Fibroblast of peridontal ligament (primary cell): ENCODE results near the gene ALX4.

Source experiments
- DNase-seq: peaks from one replicate; pipeline ENCODE4 v3.0.0-alpha.2; 2010; ENCODE audit errors: extremely low read depth

The ALX4 gene

GRCh38 chr11:44300844-44301563 is 8.9 kb downstream of the ALX4 start:
- peak; percentile 65 for DNase-seq

DNA sequence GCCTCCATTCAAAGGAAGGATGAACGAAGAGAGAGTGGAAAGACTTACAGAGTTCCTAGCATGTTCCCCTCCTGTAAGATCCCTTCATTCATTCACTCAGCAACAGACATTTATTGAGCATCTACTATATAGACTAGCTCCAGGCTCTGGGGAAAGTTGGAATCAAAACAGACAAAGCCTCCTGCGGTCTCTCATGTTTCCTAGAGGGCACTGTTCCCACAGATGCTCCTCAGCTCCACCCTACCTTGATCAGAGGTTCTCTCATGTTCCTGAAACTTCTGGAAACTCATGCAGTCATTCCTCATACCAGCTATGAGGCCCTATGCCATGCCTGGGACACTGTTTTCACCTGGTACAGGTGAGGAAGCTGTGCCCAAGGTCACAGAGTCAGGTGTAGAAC is 11.1 kb downstream of the ALX4 start:
- DNase-seq, result no peak

GRCh38 chr11:44290208-44290607 is 19.7 kb downstream of the ALX4 start:
- DNase-seq, result peak; percentile 32

DNA sequence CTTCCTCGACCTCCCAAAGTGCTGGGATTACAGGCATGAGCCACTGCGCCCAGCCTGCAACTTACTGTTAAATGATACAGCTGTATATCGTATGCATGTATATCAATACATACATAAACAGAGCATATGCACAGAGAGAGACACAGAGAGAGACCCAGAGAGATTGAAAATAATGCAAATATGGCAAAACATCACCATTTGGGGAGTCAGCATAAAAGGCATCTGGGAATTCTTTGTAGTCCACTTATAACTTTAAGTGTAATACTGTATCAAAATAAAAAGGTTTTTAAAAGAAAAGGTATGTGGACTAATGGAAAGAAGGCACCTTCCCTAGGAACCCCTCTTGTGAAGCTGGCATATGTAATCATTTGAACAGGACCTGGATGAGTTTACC is 21.8 kb downstream of the ALX4 start:
- DNase-seq, result no peak

DNA sequence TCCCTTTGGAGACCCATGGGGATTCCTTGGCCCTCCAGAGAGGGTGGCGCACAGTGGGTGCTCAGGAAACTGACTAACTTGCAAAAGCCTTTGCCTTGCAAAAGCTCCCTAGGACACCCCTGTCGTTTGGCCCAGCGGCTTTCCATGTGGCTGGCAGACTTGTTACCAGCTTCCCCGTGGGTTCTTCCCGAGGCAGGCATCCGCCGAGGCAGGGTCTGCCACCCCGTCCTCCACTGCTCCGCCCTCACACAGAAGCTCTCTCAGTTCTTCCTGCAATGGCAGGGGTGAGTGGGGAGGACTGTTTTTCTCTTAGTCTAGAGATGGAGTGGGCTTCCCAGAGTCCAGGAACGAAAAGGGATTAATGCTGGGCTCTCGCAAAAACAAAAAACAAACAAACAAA is 23.0 kb downstream of the ALX4 start:
- DNase-seq, result no peak

DNA sequence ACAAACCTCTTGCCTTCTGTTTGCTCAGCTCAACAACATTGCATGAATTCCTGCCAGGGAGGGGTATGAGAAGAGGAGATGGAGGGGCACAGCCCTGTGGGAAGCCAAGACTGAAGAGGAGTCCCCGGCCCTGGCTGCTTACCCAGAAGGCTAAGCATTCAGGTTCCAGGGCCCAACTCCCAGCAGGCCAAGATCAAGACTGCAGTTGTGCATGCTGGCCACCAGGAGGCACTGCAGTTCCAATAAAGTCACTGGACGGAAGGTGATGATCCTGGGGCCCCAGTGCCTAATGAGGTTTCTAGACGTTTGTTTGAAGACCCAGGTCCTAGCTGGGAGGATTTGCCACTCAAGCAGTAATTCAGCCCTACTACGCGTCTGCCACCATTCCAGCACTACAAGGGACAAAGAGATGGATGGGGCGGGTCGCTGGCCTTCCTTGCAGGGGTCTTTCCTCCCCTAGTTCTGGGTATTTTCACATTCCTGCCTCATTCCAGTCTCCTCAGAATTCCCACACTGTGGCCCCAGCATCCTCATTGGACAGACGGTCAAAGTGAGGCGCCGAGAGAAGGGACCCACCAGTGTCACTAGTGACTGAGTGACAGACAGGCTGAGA is 23.6 kb downstream of the ALX4 start:
- DNase-seq, result peak; percentile 49

GRCh38 chr11:44285756-44286155 is 24.2 kb downstream of the ALX4 start:
- no peak for DNase-seq

DNA sequence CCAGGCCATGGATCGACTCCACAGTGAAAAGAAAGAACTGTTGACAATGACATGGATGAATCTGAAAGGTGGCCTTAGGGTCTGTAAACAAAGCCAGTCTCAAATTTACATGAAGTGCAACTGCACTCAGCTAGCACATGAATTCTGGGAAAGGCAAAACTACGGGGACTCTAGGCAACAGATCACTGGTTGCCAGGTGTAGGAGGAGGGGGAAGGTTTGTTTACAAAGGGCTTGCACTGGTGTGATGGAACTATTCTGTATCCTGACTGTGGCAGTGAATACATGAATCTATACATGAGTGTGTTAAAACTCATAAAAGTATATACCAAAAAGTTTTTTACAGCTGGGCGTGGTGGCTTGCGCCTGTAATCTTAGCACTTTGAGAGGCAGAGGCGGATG is 27.3 kb downstream of the ALX4 start:
- DNase-seq, result no peak

DNA sequence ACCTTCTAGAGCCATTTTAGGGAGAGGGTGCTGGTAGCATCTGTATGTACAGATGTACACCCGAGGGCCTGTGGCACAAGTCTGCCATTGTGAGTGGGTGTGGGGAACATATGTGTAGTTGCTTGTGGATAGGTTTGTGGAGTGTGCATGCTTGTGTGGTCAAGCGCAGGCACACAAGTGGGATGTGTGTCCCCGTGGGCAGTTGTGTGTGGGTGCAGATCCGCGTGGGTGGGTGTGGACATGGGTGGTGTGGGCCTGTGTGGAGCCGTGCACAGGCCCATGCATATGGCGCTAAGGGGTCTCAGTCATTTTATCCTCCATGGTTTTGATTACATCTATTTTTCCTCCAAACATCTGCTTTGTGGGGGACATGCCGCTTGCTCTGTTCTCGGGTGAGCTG is 28.8 kb downstream of the ALX4 start:
- no peak for DNase-seq

GRCh38 chr11:44280257-44280656 is 29.7 kb downstream of the ALX4 start:
- DNase-seq, result no peak

GRCh38 chr11:44279483-44279882 is 30.5 kb downstream of the ALX4 start:
- DNase-seq, result no peak

DNA sequence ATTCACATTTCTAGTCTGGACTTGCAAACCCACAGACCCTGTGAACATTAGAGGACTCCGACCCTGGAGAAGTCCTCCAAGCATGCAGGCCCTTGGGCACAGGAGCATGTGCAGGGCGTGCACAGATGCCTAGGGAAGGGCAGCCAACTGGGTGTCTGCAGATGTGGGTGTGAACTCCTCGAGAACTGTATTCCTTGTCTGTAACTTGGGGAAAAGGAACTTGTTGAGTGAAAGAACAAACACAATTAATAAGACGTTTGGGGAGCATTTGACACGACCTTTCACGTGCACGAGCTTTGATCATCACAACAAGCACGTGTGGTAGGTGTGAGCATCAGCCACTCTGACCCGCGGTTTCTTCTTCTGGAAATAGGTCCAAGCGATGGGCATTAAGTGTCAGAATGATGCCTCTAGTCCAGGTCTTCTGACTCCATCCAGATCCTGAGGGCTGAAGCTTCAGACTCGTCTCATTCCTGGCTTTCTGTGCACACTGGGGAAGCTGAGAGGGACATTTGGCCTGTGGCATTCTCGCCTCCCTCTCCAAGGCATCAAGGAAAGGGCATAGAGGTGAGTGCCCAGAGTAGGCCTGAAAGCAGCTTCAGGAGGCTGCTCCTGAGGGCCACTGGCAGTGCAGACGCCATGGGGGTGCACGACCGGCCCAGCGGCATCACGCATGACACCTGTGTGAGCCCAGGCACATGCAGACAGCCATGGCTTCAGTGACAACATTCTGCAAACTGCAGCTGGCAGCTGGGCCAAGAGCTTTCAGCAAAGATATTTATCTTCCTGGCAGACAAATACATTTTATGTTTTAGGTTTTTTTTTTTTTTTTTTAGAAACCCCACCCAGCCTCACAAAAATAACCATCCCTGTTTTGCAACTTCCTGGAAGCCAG is 32.5 kb downstream of the ALX4 start:
- no peak for DNase-seq

GRCh38 chr11:44275961-44276550 is 33.9 kb downstream of the ALX4 start:
- DNase-seq, result no peak

GRCh38 chr11:44275241-44275640 is 34.7 kb downstream of the ALX4 start:
- DNase-seq, result no peak

DNA sequence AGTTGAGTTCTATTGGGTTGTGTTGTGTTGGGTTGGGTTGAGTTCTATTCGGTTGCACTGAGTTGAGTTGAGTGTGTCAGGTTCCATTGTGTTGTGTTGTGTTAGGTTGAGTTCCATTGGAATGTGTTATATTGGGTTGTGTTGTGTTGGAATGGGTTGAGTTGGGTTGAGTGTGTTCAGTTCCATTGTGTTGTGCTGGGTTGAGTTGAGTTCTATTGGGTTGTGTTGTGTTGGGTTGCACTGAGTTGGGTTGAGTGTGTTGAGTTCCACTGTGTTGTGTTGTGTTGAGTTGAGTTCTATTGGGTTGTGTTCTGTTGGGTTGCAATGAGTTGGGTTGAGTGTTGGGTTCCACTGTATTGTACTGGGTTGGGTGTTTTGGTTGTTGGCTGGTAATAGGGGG is 35.5 kb downstream of the ALX4 start:
- DNase-seq, result no peak

GRCh38 chr11:44271286-44271685 is 38.7 kb downstream of the ALX4 start:
- DNase-seq, result no peak

DNA sequence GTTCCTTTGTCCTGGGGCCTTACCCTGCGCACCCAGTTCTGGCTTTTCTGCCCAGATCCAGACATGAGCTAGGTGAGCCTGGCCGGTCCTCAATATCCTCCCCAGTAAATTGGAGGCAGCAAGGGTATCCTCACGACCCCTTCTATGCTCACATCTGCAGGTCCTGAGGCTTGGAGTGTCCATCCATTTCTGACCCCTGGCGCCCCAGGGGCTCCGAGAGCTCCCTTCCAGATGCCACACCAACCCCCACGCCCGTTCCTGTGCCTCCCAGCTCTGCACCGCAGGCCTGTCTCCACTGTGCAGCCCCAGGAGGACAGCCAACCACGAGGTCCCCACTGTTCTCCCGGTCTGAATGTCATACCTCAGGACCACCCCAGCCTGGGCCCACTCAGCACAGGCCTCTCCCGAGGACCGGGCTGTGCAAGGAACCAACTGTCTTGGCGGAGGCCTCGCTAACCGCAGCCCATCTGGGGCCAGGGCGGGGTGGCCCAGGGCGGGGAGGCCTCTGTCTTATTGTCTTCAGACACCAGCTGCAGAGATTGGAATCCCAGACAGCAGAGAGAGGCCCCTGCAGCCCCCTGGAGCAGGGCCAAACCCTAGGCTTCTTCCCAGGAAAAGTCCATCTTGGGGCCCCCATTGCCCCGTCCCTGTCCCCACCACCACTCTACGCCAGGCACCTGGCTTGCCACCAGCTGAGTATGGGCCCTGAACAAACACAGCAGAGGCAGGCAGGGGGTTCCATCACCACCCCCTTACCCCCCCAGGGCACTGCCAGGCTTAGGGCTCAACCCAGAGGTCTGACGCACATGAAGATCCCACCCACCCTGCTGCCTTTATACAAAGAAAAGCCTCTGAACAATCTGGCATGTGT is 39.3 kb downstream of the ALX4 start:
- DNase-seq, result no peak

DNA sequence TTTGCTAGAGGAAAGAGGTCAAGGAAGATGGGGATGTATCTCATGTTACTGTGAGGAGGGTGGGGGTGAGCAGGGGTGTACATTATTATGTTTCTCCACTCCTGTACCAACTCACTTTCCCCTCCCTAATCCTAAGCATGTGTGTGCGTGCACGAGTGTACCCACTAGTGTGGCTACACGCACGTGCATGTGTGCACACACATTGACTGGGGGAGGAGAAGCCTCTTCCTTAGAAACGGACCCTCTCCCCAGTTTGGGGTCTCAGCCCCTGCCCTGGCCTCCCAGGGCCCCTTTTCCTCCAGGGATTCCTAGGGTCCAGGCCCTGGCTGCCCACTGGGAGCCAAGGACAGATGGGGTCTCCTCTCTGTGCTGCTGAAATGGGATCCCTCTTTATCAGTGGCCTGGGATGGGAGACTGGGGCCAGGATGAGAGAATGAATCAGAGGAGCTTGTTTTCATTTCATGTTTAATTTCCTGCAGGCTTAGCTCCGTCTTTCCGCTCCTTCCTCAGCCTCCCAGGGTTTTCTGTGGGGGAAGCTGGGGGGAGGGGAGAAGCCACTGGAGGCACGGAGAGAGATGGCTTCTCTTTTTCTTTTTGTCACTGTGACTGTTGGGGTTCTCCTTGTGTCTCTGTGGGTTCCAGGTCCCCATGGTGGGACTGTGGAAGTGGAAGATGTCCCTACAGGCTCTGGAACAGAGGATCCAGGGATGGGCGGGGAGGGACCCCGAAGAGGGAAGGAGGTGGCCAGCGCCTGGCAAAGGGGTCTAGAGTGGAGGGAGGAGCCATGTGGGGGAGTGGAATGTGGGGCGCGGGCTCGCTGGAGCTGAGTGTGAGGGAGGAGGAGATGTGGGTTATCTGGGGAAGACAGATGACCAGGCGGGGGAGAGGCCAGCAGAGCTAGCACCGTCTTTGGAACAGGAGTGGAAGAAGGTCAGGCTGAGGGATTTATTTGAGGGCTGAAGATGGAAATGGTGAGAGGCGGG is 40.3 kb downstream of the ALX4 start:
- peak; percentile 21 for DNase-seq

DNA sequence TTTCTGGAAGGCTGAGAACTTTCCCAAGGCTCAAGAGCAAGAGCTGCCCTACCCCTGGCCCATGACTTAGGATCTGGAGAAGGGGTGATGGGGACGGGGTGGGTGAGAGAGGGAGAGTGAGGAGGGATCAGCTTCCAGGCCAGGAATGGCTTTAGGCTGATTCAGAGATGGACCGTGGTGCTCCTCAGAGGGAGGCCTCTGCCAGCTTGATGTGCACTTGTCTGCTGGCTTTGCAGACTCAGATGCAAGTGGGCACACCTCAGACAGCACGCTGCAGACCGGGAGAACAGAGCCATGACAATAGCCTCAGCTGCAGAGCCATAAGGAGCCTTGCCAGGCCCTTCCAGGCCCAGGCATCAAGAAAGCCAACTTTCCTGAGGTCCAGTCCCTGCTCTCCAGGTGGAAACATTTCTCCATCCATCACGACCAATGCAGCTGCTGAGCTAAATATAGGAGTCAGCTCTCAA is 41.3 kb downstream of the ALX4 start:
- no peak for DNase-seq
